Omental fat pad (tissue), 4 donors: ENCODE data around the gene USO1. TPM values are rescaled to one million over a fixed set of nuclear protein-coding genes. Genes with fewer than 3 reads are reported as not detected.

Experiments used
- ATAC-seq: fragments of 150-250 bp; one replicate; pipeline ENCODE4 v1.9.1; 2016; ENCODE audit warnings: mild to moderate bottlenecking, moderate library complexity; ENCODE audit not compliant: low FRiP score
- DNase-seq: peaks from one replicate; pipeline ENCODE4 v3.0.0-alpha.2; 2019; ENCODE audit warnings: low spot score
- total RNA-seq, 4 donors: library from RNA; depleted of rRNA; stranded (reverse); fragments of >200 nt; gene quantifications; one replicate each; pipeline ENCODE4 v1.1.0, GENCODE V29; 2016
- TF ChIP-seq, protein P1 (sequence below), 3 donors: fragments of 450-650 bp; IDR thresholded peaks; one replicate each; pipeline ENCODE4 v1.5.1; 2016 to 2017; ENCODE audit warnings: antibody characterized with exemption in 3 of 3, mild to moderate bottlenecking in 3 of 3, moderate library complexity in 2 of 3

The USO1 gene, protein sequence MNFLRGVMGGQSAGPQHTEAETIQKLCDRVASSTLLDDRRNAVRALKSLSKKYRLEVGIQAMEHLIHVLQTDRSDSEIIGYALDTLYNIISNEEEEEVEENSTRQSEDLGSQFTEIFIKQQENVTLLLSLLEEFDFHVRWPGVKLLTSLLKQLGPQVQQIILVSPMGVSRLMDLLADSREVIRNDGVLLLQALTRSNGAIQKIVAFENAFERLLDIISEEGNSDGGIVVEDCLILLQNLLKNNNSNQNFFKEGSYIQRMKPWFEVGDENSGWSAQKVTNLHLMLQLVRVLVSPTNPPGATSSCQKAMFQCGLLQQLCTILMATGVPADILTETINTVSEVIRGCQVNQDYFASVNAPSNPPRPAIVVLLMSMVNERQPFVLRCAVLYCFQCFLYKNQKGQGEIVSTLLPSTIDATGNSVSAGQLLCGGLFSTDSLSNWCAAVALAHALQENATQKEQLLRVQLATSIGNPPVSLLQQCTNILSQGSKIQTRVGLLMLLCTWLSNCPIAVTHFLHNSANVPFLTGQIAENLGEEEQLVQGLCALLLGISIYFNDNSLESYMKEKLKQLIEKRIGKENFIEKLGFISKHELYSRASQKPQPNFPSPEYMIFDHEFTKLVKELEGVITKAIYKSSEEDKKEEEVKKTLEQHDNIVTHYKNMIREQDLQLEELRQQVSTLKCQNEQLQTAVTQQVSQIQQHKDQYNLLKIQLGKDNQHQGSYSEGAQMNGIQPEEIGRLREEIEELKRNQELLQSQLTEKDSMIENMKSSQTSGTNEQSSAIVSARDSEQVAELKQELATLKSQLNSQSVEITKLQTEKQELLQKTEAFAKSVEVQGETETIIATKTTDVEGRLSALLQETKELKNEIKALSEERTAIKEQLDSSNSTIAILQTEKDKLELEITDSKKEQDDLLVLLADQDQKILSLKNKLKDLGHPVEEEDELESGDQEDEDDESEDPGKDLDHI
- total RNA-seq, result 10 to 100 TPM; 53.8 to 79.5 (median 69.8) TPM

DNA sequence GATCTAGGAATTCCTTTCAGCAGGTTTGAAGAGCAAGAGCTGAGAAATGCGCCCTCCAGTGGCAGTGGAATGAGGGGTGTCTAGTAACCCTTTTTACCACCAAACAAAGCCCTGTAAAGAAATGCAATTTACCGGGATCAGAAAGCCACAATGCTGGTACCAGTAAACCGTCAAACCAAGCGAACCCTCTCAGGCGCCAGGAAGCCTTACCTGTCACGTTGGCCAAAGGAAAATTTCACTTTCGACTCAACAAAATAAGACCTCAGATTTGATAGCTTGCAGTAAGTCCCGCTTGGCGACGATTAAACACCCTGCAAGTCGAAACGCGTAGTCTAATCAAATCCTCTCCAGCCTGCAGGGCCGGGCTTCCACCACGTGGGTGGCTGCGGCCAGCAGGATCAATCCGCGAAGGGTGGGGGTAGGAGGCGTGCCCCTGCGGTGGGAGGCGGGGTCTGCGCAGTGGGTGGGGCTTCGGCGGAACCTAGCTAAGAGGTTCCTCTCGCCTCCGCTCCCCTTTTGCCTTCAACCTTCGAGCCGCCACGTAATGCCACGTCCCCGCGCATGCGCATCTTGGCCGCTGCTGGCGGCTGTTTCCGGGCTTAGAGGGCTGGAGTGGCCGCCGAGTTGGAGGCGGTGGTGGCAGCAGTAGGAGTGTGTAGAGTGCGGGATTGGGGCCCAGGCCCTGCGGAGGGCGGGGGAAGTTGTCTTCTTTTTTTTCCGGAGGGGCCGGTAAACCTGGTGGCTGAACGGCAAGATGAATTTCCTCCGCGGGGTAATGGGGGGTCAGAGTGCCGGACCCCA lies at the start of gene USO1:
TSS of gene USO1 (plus strand) at position 512 of the 801 bp plus-strand sequence. CDS start at position 755, 243 bp downstream.
- peak; percentile 99 for ATAC-seq

DNA sequence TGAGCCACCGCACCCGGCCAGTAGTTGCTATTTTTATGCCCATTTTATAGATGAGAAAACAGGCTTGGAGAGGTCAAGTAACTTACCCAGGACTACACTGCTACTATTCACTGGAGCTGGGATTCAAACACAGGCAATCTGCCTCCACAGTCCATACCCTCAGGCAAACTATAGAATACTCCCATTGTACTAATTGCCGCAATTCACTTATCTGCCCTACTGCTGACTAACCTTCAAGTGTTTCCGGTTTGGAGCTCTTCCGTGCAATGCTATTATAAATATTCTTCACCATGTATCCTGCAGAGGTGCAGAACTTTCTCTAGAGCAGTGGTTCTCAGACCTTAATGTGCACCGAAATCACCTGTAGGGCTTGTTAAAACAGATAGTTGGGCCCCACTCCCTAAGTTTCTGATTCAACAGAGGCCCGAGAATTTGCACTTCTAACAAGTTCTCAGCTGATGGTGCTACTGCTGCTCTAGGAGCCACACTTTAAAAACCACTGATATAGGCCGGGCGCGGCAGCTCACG lies 49.3 kb upstream of the USO1 start:
- DNase-seq, result no peak
- TF ChIP-seq, protein P1, sequence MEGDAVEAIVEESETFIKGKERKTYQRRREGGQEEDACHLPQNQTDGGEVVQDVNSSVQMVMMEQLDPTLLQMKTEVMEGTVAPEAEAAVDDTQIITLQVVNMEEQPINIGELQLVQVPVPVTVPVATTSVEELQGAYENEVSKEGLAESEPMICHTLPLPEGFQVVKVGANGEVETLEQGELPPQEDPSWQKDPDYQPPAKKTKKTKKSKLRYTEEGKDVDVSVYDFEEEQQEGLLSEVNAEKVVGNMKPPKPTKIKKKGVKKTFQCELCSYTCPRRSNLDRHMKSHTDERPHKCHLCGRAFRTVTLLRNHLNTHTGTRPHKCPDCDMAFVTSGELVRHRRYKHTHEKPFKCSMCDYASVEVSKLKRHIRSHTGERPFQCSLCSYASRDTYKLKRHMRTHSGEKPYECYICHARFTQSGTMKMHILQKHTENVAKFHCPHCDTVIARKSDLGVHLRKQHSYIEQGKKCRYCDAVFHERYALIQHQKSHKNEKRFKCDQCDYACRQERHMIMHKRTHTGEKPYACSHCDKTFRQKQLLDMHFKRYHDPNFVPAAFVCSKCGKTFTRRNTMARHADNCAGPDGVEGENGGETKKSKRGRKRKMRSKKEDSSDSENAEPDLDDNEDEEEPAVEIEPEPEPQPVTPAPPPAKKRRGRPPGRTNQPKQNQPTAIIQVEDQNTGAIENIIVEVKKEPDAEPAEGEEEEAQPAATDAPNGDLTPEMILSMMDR (IDR thresholded peaks at IDR 0.05), result no peak
- ATAC-seq, result no peak

More for the DNA sequence above, at the start of gene USO1:
- TF ChIP-seq, protein P1 (IDR thresholded peaks at IDR 0.05), result no peak
- peak; percentile 97 for DNase-seq

DNA sequence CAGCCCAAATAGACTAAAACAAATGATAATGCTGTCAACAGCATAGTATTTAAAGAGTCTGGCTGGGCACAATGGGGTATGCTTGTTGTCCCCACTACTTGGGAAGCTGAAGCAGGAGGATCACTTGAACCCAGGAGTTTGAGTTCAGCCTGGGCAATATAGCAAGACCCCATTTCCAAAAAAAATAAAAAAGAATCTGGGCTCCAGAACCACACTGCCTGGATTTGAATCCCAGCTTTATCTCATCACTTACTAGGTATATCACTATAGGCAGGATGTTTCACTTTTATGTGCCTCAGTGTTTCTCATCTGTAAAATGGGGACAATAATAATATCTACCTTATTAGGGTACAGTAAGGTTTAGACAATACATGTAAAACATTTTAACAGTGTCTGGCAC lies 45.9 kb upstream of the USO1 start:
- TF ChIP-seq, protein P1 (IDR thresholded peaks at IDR 0.05), result no peak
- DNase-seq, result no peak

DNA sequence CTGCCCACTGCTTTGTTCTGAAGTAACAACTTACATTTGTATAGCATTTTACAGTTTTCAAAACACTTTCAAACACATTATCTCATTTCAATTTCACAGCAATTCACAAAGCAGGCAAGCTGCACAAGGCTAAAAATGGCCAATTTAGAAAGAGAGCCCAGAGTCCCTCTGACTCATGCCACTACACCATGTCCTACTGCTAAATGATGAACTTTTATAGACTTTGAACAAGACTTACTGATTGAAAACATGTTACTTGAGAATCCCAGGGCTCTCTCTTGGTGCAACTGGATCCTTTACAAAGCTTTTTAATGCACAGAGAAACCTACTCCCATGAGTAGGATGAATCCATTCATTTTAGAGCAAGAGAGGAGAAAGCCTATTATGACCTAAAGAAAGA lies 45.4 kb upstream of the USO1 start:
- no peak for ATAC-seq
- TF ChIP-seq, protein P1 (IDR thresholded peaks at IDR 0.05), result no peak

More for the DNA sequence above, 45.9 kb upstream of the USO1 start:
- no peak for ATAC-seq

DNA sequence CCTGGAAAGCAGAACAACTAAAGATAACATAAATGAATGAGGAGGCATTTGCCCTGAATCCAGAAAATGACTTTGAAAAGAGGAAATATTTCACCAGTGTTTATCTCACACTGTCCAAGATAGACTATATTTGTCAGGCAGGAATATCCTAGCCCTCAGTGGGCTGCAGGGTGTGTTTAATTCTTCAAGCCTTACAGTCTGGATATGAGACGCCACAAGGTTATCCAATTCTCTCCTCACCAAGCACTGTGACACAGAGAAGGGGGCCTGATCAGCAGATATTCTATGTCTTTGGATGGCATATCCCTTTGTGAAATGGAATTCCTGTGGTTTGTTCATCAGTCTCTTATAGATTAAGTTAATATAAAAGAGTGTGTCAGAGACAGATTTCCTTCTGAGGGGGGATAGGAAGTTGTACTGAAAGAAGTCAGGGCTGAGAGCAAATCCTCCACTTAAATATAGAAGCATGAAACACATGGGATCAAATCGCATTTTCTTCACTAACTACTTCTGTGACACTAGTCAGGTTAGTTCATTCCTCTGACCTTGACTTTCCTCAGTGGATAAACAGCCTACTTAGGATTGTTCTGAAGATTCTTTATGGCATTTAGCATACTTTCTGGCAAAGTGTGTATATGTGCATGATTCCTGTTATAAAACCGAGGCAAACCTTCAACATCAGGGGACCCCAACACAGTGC lies 44.4 kb upstream of the USO1 start:
- TF ChIP-seq, protein P1 (IDR thresholded peaks at IDR 0.05), result no peak
- no peak for ATAC-seq
- DNase-seq, result no peak

More for the DNA sequence above, 45.4 kb upstream of the USO1 start:
- no peak for DNase-seq
